A549 (cell line): ENCODE data around the gene PARP12. TPM values are rescaled to one million over a fixed set of nuclear protein-coding genes. Genes with fewer than 3 reads are reported as not detected.
A peak's percentile ranks its signal among the peaks of the same experiment; 100 is the strongest.

Source experiments
- ATAC-seq, 2 experiments: fragments of 200-7000 bp in 1 of 2; fragments of >200 bp in 1 of 2; cut with Nextera tagmentation in 1 of 2; cut with Tn5 transposase in 1 of 2; 3 replicates each; pipeline versions ENCODE4 v1.8.0 to v1.9.1; 2018 to 2020; ENCODE audit warnings: mild to moderate bottlenecking in 1 of 2, moderate library complexity in 1 of 2
- CTCF ChIA-PET: fragments of 300-600 bp; sonication (Branson Sonifier 250); formaldehyde crosslinking; extraction: SDS; loops from one replicate; lab custom pipeline; 2021; ENCODE audit warnings: antibody characterized with exemption, inconsistent platforms; lab: Yijun Ruan, JAX
- POLR2A ChIA-PET: fragments of 350-600 bp; formaldehyde crosslinking; extraction: SDS; loops from one replicate; lab custom pipeline; 2021; ENCODE audit warnings: antibody characterized with exemption, inconsistent platforms; lab: Yijun Ruan, JAX
- DNase-seq, 2 experiments: peaks; one replicate each; pipeline versions ENCODE4 v3.0.0 to v3.0.0-alpha.2; 2011 to 2016; ENCODE audit warnings: low read depth in 1 of 2, low spot score in 1 of 2
- FAIRE-seq: peaks from 2 replicates; lab custom pipeline; 2011; peaks lifted over from hg19 to GRCh38; lab: Jason Lieb, UNC
- H3K27ac ChIP-seq, 2 experiments: fragments of >200 bp; sonication (Bioruptor Twin); formaldehyde crosslinking; 3 replicates each; pipeline ENCODE4 v1.5.1; 2016 to 2017
- H3K4me1 ChIP-seq: fragments of >200 bp; sonication (Bioruptor Twin); formaldehyde crosslinking; 3 replicates; pipeline ENCODE4 v1.6.1; 2016
- H3K4me2 ChIP-seq: fragments of >200 bp; sonication (Bioruptor Twin); formaldehyde crosslinking; 3 replicates; pipeline ENCODE4 v1.6.1; 2016
- H3K4me3 ChIP-seq: fragments of >200 bp; sonication (Bioruptor Twin); formaldehyde crosslinking; 3 replicates; pipeline ENCODE4 v1.5.1; 2016
- H3K9me3 ChIP-seq: fragments of >200 bp; sonication (Bioruptor Twin); formaldehyde crosslinking; 3 replicates; pipeline ENCODE4 v1.6.1; 2016
- ATOH8 ChIP-seq: fragments of 250-450 bp; sonication (Bioruptor Pico); IDR thresholded peaks from 2 replicates; pipeline ENCODE4 v1.5.0; 2020; ENCODE audit warnings: low read depth, mild to moderate bottlenecking, moderate library complexity
- BCL3 ChIP-seq: fragments of >200 bp; sonication (Bioruptor Twin); formaldehyde crosslinking; IDR thresholded peaks from 3 replicates; pipeline ENCODE4 v1.6.1; 2016
- CHD4 ChIP-seq: fragments of 200-600 bp; sonication (generic); IDR thresholded peaks from 2 replicates; pipeline ENCODE4 v1.6.1; 2016; ENCODE audit warnings: antibody characterized with exemption, mild to moderate bottlenecking, borderline replicate concordance
- ESRRA ChIP-seq: fragments of 150-350 bp; IDR thresholded peaks from 2 replicates; pipeline ENCODE4 v1.6.1; 2014; ENCODE audit warnings: mild to moderate bottlenecking, low read length, borderline replicate concordance
- FOSB ChIP-seq: fragments of 250-450 bp; sonication (Bioruptor Pico); IDR thresholded peaks from 2 replicates; pipeline ENCODE4 v1.5.0; 2020; ENCODE audit warnings: mild to moderate bottlenecking, moderate library complexity
- HOXB13 ChIP-seq: fragments of 250-450 bp; sonication (Bioruptor Pico); IDR thresholded peaks from 2 replicates; pipeline ENCODE4 v1.5.0; 2020; ENCODE audit warnings: low read depth, mild to moderate bottlenecking, moderate library complexity
- KDM1A ChIP-seq: fragments of 200-600 bp; sonication (generic); IDR thresholded peaks from 2 replicates; pipeline ENCODE4 v1.6.1; 2016; ENCODE audit warnings: low read depth, mild to moderate bottlenecking
- MAZ ChIP-seq: fragments of 150-350 bp; IDR thresholded peaks from 2 replicates; pipeline ENCODE4 v1.6.1; 2014; ENCODE audit warnings: antibody characterized with exemption, low read depth, low read length, borderline replicate concordance
- MYC ChIP-seq: IDR thresholded peaks from 2 replicates; pipeline ENCODE4 v1.6.1; 2012; ENCODE audit warnings: mild to moderate bottlenecking, inconsistent platforms, low read length, improper control_type of control experiment, borderline replicate concordance
- NPAS2 ChIP-seq: fragments of 250-450 bp; sonication (Bioruptor Pico); IDR thresholded peaks from 2 replicates; pipeline ENCODE4 v1.8.0; 2022; ENCODE audit warnings: mild to moderate bottlenecking, moderate library complexity, borderline replicate concordance
- PBX3 ChIP-seq: IDR thresholded peaks from 2 replicates; pipeline ENCODE4 v1.6.1; 2012
- PHF8 ChIP-seq: fragments of 200-600 bp; sonication (generic); IDR thresholded peaks from 2 replicates; pipeline ENCODE4 v1.6.1; 2016; ENCODE audit warnings: low read depth, mild to moderate bottlenecking, antibody characterized with exemption, moderate library complexity, borderline replicate concordance
- RAD21 ChIP-seq, 2 experiments: fragments of >200 bp in 1 of 2; sonication (Bioruptor Twin) in 1 of 2; formaldehyde crosslinking in 1 of 2; IDR thresholded peaks in 1 of 2; conservative IDR thresholded peaks in 1 of 2; 2 replicates in 1 of 2; 3 replicates in 1 of 2; pipeline ENCODE4 v1.6.1; 2012 to 2018; ENCODE audit warnings: inconsistent platforms in 1 of 2
- RARB ChIP-seq: fragments of 250-450 bp; sonication (Bioruptor Pico); IDR thresholded peaks from 2 replicates; pipeline ENCODE4 v1.8.0; 2021; ENCODE audit warnings: mild to moderate bottlenecking, moderate library complexity
- REST ChIP-seq: fragments of 200-600 bp; sonication (generic); IDR thresholded peaks from 2 replicates; pipeline ENCODE4 v1.6.1; 2016; ENCODE audit warnings: antibody characterized with exemption, mild to moderate bottlenecking, moderate library complexity
- RFX5 ChIP-seq: fragments of 450-650 bp; IDR thresholded peaks from 2 replicates; pipeline ENCODE4 v1.7.1; 2014; ENCODE audit warnings: antibody characterized with exemption, mild to moderate bottlenecking, moderate library complexity
- SREBF2 ChIP-seq: fragments of 450-650 bp; IDR thresholded peaks from 2 replicates; pipeline ENCODE4 v1.6.1; 2014; ENCODE audit warnings: mild to moderate bottlenecking, moderate library complexity
- ZFP36 ChIP-seq: fragments of 450-650 bp; IDR thresholded peaks from 2 replicates; pipeline ENCODE4 v1.6.1; 2014; ENCODE audit warnings: borderline replicate concordance; ENCODE audit not compliant: partially characterized antibody
- ZNF302 ChIP-seq: fragments of 250-450 bp; sonication (Bioruptor Pico); IDR thresholded peaks from 2 replicates; pipeline ENCODE4 v1.9.0; 2021; ENCODE audit warnings: inconsistent platforms, mild to moderate bottlenecking, moderate library complexity
- WGBS: methylation state at CpG from one replicate; pipeline ENCODE4 v1.1.6; 2017; ENCODE audit errors: missing lambda C conversion rate; 5-methylcytosine and 5-hydroxymethylcytosine counted together
- polyA plus RNA-seq, 4 experiments: library from polyadenylated mRNA; depleted of rRNA in 3 of 4; stranded (reverse); fragments of >200 nt; fragmentation: RNase III in 1 of 4; extraction: RNeasy Plus Mini Kit Qiagen cat#74134 plus additional on column Dnase treatment in 1 of 4; gene quantifications; 2 replicates in 3 of 4; 3 replicates in 1 of 4; pipeline ENCODE4 v1.2.3, GENCODE V29; 2011 to 2017

Gene PARP12
- polyA plus RNA-seq, 2 of the 4 experiments (the other 2 are of a cell fraction) = 10.0 to 16.0 TPM

- no peak for TF ChIP-seq ATOH8 (CRISPR knock-in tag)
- no peak for TF ChIP-seq NPAS2
- TF ChIP-seq MYC = no peak
- TF ChIP-seq RARB (CRISPR knock-in tag) = no peak
- no peak for TF ChIP-seq RFX5
- no peak for TF ChIP-seq ZFP36
- no peak for TF ChIP-seq PHF8
Observed at GRCh38 chr7:140067052-140067451, 4.3 kb upstream of the PARP12 start (continued).

GRCh38 chr7:140062118-140062527 lies 628 bp downstream of the PARP12 start:
- peak in 1 of 2 experiments; percentile 12; a peak in 1 of 6 replicates for ATAC-seq

More at GRCh38 chr7:140062118-140062527, 628 bp downstream of the PARP12 start:
- Histone ChIP-seq H3K4me2 (peak overlapping the region; percentile 88), H3K4me3 (peak overlapping the region; percentile 65), H3K9me3 (peaks cover 17% of the 10 kb centered on the region), H3K27ac (peak overlapping the region; percentile 79 to 94), H3K4me1 (peaks cover 28% of the 10 kb centered on the region)
- POLR2A ChIA-PET = no interaction called here
- CTCF ChIA-PET = interaction anchor here (1.2 to 1.5 kb wide), 3 partner anchors 9 to 443 kb away, joined by 3 to 6 read pairs (median 4); no protein-coding TSS in a partner anchor
- no peak for TF ChIP-seq MYC
- TF ChIP-seq HOXB13 (CRISPR knock-in tag) = no peak
- no peak for TF ChIP-seq CHD4
- no peak for TF ChIP-seq MAZ
- no peak for TF ChIP-seq SREBF2
- TF ChIP-seq PBX3 = no peak
- no peak for TF ChIP-seq KDM1A
- no peak for TF ChIP-seq BCL3
- no peak for TF ChIP-seq REST
- no peak for TF ChIP-seq RAD21 (conservative IDR thresholded peaks at IDR 0.05 in 1 of 2, IDR thresholded peaks at IDR 0.05 in 1 of 2)
- TF ChIP-seq ESRRA = no peak
- no peak for TF ChIP-seq FOSB (CRISPR knock-in tag)
- TF ChIP-seq ZFP36 = no peak
- TF ChIP-seq ZNF302 (CRISPR knock-in tag) = no peak
- peak in 1 of 2 experiments; percentile 13 for DNase-seq
- FAIRE-seq = no peak
- 42% methylated on average over 27 of the region's 32 CpGs for WGBS
